HG02840 (cell line): Measurements from ENCODE around the gene FAM149B1.
A peak's percentile ranks its signal among the peaks of the same experiment; 100 is the strongest.
"Not testable (repeated sequence)": the region's sequence is repeated elsewhere in the genome, so short reads cannot be mapped to it uniquely, and the experiment has no call there.

Experiments used
- ATAC-seq: cut with Tn5 transposase; IDR thresholded peaks from one replicate; pipeline ENCODE4 v1.9.1; 2021; ENCODE audit warnings: mild to moderate bottlenecking, moderate library complexity, moderate number of reproducible peaks; ENCODE audit not compliant: unreplicated experiment, low FRiP score

Gene FAM149B1

DNA sequence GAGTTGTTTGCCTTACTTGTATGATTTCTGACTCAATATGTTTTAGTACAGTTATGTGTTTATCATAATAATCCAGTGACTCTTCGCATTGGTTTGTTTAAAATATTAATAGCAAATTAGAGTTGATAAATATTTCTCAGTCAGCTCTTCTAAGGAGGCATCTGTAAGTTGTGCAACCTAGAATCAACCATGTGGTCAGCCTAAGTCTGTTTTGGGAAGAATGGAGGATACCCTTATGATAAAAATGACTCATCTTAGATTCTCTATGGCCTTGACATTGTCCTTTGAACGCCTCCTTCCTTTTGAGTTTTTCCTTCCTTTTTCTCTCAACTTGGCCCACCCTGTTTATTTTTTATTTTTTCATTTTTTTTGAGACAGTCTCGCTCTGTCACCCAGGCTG, 60.3 kb downstream of the FAM149B1 start:
- ATAC-seq = no peak

DNA sequence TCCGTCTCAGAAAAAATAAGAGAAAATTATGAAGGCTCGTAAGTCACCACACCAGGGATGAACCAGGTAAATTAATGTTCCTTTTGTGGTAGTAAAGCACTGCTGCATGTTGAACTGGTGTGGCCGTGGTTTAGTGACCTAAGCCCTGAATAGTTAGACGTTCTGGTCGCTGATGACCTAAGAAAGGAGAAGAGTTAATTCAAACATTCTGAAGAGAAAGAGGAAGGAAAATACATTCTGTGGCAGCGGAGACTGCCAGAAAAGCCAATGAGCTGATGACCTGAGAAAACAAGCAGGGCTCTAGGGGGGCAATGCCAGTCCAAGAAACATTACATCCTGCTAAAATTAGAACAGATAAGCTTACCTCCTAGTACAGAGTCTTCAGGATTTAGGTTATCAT, 61.6 kb downstream of the FAM149B1 start:
- no peak for ATAC-seq

DNA sequence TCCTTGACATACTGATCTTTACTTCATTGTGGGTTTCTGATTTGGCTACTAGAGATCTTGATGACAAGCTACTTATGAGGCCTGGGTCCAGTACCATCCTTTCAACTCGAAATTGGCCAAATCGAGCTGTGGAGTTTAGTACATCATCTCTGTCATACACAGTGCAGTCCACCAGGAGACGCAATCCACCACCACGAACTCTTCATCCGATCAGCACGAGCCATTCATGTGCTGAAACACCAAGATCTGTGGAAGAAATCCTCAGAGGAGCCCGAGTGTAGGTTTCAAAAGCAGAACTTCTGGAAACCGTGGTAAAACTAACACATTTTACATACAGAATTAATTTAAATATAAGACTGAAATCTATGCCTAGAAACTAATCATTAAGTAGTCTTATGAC, 65.0 kb downstream of the FAM149B1 start:
- no peak for ATAC-seq

DNA sequence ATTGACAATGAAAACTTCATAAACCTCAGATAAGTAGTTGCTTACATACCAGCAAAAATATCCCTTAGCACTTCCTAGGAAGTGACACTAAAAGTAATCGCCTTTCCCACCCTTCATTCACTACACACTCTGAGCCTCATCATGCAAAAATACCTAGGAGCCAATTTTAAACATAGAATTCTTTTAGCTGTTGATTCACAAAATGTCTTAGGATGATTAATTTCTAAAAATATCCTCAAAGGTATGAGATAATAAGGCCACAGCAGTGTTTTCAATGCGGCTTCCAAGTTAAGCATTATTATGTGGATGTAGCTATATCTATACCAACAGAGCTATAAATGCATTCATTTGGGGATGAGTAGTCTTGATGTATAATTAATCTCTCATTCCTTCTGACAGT, 66.0 kb downstream of the FAM149B1 start:
- no peak for ATAC-seq

DNA sequence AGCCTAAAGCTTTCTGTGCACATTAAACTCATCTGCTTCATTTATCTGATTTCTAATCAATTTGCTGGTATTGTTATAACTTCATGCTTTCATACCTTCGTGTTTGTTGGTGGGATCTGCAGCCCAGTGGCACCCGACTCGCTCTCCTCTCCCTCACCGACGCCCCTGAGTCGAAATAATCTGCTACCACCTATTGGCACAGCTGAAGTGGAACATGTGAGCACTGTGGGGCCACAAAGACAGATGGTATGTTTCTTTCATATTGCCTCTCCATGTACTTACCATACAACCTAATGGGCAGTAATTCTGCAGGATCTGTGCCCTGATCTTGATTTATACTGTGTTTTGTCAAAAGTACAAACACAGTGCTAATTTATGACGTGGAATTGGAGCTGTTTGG, 66.8 kb downstream of the FAM149B1 start:
- ATAC-seq = no peak

DNA sequence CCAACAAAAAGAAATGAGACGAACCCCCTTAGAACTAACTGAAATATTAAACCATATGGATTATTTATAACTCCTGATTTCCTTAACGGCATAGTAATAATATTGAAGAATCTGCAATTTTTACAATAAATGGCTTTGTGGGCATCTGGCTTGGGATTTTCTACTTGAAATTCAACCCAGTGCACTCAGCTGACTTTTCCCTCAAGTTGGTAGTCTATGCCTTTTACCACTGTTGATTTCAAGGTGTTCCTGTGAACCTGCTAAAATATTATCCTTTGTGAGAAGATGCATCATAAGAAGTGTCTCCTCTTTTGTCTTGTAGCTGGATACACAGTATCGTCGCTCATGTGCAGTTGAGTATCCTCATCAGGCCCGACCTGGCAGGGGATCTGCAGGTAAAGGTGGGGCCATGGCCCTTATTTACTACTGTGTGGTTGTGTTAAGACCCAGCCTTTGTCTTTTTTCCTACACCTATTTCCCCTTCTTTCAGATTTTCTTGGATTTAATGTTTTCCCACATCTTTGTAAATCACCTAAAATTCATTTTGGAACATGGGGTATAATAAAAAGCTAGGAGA, 71.2 kb downstream of the FAM149B1 start:
- ATAC-seq = no peak

DNA sequence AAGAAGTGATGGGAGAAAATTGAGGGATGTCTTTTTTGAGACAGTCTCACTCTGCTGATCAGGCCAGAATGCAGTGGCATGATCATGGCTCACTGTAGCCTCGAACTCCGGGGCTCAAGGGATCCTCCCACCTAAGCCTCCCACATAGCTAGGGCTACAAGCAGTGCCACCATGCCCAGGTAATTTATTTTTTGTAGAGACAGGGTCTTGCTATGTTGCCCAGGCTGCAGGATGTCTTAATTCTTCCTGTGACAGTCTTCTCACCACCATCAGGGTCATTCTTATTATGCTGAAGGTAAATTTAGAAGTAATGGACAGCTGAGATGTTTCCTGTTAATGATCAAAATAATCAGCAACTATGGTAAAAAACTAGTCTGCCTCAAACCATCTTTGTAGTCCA, 72.0 kb downstream of the FAM149B1 start:
- no peak for ATAC-seq

DNA sequence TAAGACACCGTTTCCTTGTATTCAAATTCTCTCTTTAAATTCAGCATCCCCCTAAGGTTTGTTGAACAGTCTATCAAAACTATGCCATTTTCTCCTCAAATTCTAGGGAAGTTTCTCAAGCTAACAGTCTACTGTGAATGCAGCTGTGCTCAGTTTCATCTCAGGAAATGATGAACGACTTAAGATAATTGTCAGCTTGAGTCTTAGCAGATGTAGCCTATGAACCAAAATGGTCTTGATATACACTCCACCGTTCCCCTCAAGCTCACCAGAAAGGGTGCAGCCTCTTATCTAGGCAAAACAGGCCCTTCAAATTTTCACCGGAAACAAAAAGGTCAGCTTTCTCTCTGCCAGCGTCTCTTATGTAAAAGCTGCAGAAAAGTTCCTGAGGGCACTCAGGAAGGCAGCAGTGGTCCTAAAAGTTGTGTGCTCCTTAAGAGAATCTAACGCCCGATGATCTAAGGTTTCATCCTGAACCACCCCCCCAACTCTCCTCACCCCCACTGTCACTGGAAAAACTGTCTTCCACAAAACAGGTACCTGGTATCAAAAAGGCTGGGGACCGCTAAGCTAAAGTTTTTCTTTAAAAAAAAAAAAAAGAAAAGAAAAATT, 77.1 kb downstream of the FAM149B1 start:
- no peak for ATAC-seq

DNA sequence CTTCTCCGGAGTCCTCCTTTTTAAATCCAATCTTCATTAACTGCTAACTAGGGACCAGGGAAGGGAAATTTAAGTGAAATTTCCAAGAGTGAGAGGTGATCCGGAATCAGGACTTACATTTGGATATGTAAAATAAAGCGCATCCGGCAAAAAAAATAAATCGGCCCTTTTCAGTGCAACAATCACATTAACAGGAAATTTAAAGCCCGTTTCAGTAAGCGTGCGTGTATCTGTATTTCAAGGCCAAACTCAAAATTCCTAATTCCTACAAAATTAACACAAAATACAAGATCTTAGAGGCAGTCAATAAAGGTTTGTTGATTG, 78.4 kb downstream of the FAM149B1 start:
- no peak for ATAC-seq

DNA sequence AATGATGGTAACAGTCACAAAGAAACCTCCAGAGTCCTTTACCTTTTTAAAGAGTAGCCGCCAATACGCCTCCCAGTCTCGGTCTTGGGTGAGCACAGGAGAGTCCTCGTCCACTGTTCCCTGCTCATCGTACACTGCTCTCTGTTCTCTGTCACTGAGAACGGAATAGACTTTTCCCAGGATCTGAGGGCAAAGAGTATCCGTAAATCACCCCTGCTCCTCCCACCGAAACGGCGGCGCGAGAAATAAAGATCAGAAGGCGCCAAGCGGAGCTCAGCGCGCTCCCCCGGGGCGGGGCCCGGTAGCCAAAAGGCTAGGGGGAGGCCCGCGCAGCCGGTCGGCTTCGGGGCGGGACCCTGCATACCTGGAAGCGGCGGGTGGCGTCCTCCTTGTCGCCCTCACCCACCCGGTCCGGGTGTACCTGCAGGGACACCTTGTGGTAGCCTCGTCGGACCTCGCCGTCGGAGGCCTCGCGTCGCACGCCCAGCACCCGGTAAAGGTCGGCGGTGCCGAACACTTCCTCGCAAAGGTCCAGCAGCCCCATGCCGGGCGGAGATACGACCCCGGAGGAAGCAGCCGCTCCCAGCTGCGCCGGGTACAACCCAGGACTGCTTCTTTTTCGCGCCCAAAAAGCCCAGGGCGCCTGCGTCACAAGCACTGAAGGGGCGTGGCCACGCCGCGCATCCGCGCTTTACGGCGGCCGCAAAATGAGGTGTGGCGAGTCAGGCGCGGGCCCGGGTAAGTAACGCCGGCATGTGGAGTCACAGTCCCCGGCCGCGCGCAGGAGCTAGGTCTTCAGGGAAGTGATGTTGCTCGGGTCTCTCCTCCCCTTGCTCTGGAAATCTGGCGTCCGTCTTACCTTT, 79.0 kb downstream of the FAM149B1 start, which contains the start of gene DNAJC9:
Gene DNAJC9 (minus strand): TSS at position 610 of the 863 bp plus-strand sequence. CDS start 66 bp downstream, at position 544.
- ATAC-seq = peak; percentile 88

DNA sequence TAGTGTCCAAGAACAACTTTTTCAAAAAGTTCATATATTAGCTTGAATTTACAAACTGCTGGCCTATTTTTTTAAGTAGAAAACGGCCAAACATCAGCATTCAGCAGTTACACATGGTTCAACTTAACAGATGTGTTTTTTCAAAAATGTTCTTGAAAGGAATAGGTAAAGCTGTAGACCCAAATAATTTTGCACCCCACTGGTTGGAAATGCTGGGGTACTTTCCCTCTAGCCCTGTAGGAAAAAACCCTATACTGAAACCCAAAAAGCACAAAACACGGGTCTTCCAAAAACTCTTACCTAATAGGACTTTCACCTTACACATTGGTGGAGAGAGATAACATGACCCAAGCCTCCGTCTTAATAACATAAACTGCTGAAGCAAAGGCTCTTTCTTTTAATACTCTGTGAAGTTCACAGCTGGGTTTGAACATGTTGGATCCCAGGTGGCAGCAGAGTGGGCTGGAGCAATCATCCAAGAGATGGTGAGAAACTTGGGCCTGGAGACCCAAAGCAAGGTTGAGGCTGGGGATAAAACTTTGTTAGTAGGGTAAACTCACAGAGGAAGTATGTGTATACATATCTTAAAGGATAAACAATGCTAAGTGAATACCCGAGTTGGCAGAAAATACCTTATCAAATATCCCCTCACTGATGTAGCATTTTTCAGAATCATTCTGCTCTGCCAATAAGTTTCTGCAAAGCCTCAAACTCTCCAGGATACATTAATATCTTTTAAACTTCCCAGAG, 79.8 kb downstream of the FAM149B1 start:
- ATAC-seq = no peak

DNA sequence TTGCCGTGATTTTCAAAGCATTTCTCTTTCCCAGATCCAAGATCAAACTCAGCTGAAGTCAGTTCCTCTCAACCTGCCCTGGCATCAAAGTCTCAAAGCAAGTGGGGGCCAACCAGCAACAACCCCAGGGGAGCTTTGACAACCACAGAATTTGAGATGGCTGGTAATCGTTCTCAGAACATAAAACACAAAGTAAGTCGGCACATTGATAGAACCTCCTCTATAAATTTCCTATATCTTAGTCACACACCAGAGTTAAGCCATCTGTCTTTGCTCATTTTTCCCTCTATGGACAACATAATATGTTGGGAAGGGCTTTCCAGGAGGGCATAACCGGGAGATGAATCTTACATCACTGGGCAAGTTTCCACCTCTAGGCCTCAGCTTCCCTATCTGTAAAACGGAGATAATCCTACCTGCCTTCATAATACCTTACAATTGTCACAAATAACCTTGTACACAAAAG, 80.4 kb downstream of the FAM149B1 start:
- ATAC-seq = no peak

DNA sequence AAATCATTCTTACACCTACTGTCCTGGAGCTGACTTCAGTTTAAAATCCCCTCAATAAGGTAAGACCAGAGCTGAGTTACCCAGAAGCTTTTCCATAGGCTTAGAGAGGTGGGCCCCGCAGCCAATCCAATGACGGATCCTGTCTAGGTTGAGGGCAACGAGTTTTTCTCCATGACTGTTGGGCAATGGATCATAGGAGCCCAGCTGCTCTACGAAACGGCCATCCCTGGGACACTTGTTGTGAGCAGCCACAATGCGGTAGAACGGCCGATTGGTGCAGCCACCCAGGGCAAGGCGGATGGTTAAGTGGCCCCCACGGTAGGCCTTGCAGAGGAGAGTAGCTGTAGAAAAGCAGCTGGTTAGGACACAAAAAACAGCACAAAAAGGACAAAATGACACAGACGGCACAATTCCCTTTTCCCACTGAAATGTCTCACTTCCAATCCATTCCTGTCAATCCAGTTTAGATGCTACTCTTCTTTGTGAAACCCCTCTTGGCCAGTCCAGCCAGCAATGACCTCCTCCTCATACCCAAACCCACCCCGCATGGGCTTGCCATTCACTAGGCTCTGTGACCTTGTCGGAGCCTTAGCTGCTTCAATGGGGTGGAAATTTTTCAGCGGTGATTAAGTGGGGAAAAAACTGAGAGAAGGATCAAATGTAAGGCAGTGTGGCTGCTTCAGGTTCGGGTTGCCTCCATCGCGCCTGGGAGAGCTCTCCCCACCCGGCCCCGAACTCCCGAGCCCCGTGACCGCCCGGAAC, 83.9 kb downstream of the FAM149B1 start:
- peak; percentile 29 for ATAC-seq

DNA sequence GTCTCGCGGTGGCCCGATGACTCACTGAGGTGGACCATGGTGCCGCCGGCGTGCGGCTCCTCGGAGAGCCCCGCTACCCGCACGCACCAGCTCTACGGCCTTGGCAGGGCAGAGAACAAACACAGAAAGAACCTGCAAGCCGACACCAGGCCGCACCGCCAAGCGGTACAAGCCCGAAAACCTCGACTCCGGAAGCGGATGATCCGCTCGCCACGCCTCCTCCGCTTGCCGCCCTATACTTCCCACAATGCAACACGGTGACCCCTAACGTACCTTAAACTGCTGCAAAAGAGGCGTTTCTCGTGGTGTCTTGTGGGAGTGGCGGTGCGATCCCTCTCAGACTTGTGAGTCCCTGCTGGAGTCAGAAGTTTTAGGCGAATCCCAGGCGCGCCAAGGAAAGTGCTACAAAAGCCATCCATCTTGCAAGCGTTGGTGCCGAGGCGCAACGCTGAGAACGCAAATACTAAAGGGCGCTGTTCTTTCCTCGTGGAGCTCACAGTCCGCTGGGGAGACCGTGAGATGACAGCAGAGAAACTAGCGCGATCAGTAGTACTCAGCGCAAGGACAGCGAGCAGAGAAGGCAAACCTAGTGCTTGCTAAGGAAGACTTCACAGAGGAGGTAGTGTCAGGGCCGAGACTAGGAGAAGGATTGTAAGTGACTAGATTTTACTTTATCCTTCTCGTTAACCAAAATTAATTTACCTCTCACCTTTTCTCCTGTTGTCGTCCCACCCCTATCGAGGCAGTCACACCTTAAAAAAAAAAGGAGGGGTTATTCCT, 84.7 kb downstream of the FAM149B1 start, which contains the start of gene MRPS16:
Gene MRPS16 (minus strand): TSS at position 200 of the 780 bp plus-strand sequence. CDS start 162 bp downstream, at position 38.
- ATAC-seq = peak; percentile 73

DNA sequence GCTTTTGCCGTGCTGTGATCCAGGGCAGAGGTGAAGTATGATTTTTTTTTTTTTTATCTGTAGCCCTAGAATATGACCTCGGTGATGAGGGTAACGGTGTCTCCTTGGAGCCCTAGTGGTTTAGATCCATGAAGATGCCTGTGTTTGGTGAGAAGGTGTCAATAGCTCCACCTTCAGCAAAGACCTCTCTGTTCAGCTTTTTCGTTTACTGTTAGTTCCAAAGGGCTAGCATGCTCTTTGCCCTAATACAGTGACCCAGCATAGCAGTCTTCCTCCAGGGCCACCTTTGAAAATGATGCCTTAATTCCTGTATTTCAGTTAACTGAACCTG, 85.3 kb downstream of the FAM149B1 start:
- ATAC-seq = no peak

DNA sequence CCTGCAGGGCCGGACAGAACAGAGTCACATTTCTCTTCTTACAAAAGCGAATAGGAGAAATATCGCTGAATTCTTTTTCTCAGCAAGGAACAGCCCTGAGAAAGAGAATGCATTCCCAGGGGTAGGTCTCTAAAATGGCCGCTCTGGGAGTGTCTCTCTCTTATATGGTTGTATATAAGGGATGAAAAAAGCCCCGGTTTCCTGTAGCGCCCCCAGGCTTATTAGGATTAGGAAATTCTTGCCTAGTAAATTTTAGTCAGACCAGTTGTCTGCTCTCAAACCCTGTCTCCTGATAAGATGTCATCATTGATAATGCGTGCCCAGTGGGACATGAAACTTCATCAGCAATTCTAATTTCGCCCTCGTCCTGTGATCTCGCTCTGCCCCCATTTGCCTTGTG, 90.7 kb downstream of the FAM149B1 start:
- not testable (repeated sequence) for ATAC-seq

DNA sequence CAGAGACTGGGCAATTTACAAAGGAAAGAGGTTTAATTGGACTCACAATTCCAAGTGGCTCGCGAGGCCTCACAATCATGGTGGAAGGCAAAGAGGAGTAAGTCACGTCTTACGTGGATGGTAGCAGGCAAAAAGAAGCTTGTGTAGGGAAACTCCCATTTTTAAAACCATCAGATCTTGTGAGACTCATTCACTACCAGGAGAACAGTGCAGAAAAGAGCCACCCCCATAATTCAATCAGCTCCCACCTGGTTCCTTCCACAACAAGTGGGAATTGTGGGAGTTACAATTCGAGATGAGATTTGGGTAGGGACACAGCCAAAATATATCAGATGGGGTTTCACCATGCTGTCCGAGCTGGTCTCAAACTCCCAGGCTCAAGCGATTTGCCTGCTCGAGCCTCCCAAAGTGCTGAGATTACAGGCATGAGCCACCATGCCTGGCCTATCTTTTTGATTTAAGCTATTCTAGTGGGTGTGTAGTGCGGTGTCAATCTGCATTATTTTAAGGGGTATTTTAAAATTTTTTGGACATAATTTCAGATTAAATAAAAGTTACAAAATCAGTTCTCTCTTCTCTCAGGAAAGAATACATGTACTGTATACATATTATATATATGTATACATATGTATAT, 93.6 kb downstream of the FAM149B1 start:
- ATAC-seq = no peak

DNA sequence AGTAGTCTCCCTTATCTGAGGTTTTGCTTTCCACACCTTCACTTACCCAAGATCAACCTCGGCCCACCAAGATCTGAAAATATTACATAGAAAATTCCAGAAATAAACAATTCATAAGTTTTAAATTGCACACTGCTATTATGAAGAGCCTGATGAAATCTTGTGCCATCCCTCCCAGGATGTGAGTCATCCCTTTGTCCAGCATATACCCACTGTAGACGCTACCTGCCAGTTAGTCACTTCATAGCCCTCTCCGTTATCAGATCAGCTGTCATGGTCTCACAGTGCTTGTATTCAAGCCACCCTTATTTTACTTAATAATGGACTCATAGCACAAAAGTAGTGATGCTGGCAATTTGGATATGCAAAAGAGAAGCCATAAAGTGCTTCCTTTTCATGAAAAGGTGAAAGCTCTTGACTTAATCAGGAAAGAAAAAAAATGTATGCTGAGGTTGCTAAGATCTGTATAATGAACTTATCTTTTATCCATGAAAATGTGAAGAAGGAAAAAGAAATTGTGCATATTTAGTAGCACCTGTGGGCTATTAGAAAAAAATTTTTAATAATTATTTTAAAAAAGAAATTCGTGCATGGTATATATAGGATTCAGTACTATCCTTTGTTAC, 94.3 kb downstream of the FAM149B1 start:
- ATAC-seq = no peak
